GM21360 (cell line): ENCODE data around the gene TMEM238.

Experiments
- ATAC-seq: cut with Tn5 transposase; IDR thresholded peaks from one replicate; pipeline ENCODE4 v1.9.1; 2021; ENCODE audit warnings: mild to moderate bottlenecking, moderate library complexity; ENCODE audit not compliant: unreplicated experiment

The TMEM238 gene

DNA sequence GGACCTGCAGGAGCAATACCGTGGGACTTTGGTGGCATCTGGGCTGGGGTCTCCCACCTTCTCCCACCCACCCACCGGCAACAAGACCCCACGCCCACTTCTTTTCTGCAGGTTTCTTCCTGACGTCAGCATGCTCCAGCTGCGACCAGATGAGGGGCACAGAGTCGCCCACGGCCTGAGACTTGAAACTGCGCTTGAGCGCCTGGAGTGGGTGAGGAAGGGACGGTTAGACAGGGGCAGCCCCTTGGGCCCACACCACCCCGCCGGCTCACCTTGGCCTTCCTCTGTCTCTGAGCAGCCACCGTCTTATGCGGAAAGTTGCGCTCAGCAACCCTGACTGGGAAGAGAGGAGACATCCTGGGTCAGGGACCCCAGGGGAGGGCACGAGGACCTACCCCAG lies 23.2 kb downstream of the TMEM238 start:
- ATAC-seq, result no peak

DNA sequence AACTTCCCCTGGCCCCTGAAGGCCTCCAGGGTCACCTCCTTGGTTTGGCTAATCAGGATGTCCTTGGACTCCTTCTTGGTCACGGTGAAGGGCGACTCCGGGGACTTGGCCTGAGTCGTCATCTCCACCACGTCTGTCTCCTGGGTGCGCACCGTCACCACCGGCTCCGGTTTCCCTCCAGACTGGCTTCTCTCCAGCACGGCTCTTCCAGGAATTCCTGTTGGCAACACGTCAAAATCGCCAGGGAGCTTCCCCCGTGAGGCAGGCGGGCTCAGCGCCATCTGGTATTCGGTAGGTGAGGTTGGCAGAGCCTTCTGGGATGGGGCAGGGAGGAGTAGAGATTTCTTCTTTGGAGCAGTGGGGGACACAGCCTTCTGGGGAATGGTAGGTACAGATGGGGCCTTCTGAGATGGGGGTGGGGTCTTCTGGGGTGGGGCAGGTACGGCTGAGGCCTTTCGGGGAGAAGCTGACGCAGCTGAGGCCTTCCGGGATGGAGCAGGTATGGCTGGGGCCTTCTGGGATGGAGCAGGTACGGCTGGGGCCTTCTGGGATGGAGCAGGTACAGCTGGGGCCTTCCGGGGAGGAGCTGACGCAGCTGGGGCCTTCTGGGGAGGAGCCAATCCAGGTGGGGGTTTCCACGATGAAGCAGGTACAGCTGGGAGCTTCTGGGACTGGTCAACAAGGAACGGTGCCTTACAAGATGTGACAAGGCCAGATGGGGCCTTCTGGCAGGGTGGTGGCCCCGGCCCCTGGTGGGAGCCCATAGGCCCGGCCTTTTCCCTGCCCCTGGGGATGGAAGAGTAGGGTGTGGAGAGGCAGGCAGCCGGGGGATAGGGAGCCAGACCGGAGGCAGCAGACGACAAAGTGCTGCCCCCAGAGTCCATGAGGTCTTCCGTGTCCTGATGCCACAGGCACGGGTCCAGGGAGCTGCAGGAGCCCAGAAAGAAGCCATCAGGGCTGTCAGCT lies 24.9 kb downstream of the TMEM238 start:
- no peak for ATAC-seq

DNA sequence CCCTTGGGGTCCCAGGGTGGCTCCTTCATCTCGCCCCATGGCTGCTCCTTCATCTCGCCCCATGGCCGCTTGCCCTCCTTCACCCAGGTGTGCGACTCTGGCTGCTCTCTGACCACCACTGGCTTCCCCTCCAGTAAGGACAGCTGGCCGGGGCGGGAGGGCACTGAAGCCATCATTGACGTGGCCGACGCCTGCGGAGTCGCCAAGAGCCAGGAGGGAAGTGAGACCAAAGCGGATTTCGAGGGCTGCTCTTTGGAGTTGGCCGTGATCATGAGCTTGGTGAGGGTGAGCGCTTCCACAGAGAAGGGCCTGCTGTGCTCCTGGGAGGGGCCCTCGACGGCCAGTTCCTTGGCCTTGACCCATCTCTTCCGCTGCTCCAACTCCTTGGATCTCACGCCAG lies 25.6 kb downstream of the TMEM238 start:
- no peak for ATAC-seq

GRCh38 chr19:55355213-55355821 lies 28.8 kb downstream of the TMEM238 start:
- ATAC-seq, result no peak

GRCh38 chr19:55354698-55355212 lies 29.3 kb downstream of the TMEM238 start, which contains the start of gene COX6B2:
COX6B2 (minus strand) TSS chr19:55354719; CDS start chr19:55354521, 198 bp downstream.
- no peak for ATAC-seq

DNA sequence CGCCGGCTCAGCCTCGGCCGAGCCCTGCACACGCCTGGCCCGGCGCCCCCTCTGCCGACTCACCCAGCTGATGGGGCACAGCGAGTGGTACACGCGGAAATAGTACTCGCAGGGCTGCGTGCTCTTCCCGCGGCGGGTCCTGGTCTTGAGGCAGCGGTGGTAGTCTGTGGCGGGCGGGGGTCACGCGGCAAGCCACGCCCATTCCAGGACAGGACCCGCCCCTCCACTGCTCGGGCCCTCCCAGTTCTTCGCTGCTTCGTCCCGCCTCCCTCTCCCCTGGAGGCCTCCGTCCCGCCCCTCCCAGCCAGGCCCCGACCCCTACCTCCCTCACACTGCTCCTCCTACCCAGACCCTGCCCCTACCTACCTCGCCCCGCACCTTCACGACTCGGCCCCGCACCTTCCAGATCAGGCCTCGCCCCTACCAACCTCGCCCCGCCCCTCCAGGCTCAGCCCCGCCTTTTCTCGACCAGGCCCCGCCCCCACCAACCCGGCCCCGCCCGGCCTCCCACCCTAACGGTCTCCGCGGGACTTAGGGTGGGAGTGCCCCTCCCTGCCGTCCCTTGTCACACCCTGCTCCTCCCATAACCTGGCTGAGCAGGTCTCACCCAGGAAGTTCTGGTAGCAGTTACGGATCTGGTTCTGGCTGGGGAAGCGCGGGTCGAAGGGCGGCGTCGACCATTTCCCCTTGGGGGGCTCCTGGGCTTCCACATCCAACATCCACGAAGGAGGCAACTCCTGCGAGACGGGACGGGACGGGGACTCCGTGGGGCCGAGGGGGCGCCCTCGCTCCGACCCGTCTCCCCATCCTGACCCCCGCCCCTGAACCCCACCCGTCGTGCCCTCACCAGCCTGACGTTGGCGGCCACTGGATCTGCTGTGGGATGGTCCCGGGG lies 30.0 kb downstream of the TMEM238 start:
- no peak for ATAC-seq

- ATAC-seq, result no peak
Observed at GRCh38 chr19:55353356-55353802, 30.7 kb downstream of the TMEM238 start.

GRCh38 chr19:55352549-55353145 lies 31.4 kb downstream of the TMEM238 start:
- no peak for ATAC-seq

DNA sequence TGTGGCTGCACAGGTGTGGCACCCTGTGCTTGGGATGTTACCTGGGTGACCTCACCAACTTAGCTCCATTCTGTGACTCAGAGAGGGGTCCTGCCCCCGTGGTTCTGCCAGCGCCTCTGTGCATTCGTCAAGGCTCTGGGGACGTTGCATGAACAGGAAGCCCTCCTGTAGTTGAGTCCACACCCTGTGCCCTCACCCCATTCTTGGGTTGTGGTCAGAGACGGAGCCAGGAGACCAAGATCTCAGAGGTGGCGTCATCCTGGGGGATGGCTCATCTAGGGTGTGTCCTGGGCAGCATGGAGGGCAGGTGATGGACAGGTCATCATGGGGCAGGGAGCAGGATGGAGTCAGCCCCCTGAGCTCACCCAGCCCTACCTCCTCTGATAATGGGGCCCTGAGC lies 32.1 kb downstream of the TMEM238 start:
- ATAC-seq, result no peak

DNA sequence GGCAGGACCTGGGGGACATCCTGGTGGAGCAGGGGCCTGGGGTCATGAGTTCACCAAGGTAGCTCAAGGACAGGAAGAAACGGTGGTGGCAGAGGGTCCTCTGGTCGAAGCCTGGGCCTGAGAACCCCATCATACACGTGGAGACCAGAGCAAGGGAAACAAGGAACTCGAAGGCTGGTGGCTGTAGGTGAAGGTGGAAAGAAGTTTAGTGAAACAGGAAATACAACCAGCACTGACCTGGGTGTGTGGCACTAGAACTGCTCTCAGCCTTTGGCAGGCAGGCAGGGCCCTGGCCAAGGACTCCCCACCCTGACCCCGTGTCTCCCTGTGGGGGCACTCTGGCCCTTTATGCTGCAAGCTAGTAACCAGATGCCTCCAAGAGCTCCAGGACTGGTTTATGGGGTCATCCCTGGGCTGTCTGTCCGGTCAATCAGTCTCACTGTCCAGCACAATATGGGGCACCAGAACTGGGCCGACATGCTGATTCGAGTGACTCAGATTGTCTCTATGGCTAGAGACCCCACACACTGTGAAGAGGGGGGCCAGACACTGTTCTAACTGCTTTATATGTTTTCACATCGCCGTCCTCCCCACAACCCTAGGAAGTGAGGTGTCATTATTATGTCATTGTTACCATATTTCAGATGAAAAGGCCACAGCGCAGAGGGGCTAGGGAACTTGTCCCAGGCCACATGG lies 33.3 kb downstream of the TMEM238 start:
- no peak for ATAC-seq

DNA sequence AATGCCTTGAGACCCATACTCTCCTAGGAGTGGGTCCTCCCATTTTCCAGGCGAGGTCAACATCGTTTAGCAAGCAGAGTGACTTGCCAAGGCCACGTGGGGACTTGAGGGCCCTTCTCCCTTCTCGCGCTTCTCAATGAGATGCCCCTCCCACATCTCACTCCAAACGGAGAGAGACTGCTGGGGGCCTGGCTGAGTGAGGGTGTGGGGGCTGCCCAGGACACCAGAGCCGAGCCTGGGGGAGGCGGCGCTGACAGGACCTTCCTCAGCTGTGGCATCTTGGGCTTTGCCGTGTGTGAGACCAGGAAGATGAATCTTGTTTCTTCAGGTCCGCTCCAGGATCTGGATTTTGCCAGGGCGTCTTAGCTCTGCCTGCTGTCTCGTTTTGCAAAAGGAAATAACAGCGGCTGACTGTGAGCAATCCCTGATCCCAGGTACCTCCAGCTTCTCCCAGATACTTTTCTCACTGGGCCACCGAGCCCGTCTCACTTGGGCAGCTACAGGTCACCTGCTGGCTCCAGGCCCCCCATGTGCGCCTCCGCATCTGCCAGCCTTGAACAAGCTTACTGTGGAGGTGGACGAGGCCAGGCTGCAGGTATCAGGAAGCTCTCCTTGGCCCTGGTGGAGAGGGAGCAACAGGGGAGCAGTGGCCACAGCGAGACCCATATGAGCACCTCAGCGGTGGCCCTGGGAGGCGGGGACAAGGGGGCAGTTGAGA lies 35.6 kb downstream of the TMEM238 start:
- no peak for ATAC-seq

GRCh38 chr19:55347442-55348009 lies 36.6 kb downstream of the TMEM238 start:
- no peak for ATAC-seq

GRCh38 chr19:55346725-55347441 lies 37.2 kb downstream of the TMEM238 start:
- no peak for ATAC-seq

- ATAC-seq, result no peak
Observed at GRCh38 chr19:55345818-55346724, 38.0 kb downstream of the TMEM238 start.

- ATAC-seq, result no peak
Observed at GRCh38 chr19:55345101-55345817, 38.8 kb downstream of the TMEM238 start.

DNA sequence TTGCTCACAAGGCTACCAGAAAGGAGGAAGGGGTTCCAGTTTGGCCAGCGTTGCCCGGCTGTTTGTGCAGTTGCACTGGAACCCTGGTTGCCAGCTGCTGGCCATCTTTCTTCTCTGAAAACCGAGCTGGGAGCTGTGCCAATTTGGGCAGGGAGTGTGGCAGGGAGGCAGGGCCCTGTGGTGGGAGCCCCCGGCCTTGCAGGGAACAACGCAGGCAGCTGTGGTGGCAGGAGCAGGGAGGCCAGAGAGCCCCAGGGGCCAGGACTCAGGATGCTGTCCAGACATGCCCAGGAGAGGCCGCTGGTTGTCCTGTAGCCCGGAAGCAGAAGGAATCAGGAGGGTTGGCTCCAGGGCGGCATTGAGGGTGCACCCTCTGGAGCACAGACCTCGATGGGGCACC lies 39.6 kb downstream of the TMEM238 start:
- no peak for ATAC-seq
